Psoas muscle (tissue), 8 donors: ENCODE results near the gene MAP3K4. TPM values are rescaled to one million over a fixed set of nuclear protein-coding genes. Genes with fewer than 3 reads are reported as not detected.
A peak's percentile ranks its signal among the peaks of the same experiment; 100 is the strongest.

Experiments
- ATAC-seq, 4 donors: fragments of 200-7000 bp; cut with Tn5 transposase; one replicate each; pipeline ENCODE4 v1.9.1; 2020; ENCODE audit warnings: moderate library complexity in 3 of 4, mild to moderate bottlenecking in 2 of 4
- DNase-seq, 2 donors: peaks; one replicate each; pipeline ENCODE4 v3.0.0-alpha.2; 2020
- H3K27ac ChIP-seq: fragments of 200-600 bp; one replicate; pipeline ENCODE4 v1.8.0; 2022
- H3K27me3 ChIP-seq, 3 donors: fragments of 200-600 bp in 1 of 3; one replicate each; pipeline versions ENCODE4 v1.6.1 to v1.8.0; 2013 to 2022; ENCODE audit warnings: low read length in 2 of 3, mild to moderate bottlenecking in 2 of 3, moderate library complexity in 1 of 3; ENCODE audit not compliant: insufficient read depth in 3 of 3
- H3K36me3 ChIP-seq, 2 donors: fragments of 200-600 bp in 1 of 2; one replicate each; pipeline versions ENCODE4 v1.6.1 to v1.8.0; 2013 to 2022; ENCODE audit warnings: low read depth in 1 of 2, mild to moderate bottlenecking in 1 of 2, moderate library complexity in 1 of 2; ENCODE audit not compliant: insufficient read depth in 1 of 2
- H3K4me1 ChIP-seq: fragments of 200-600 bp; one replicate; pipeline ENCODE4 v1.8.0; 2022
- H3K4me3 ChIP-seq: fragments of 200-600 bp; one replicate; pipeline ENCODE4 v1.8.0; 2022; ENCODE audit warnings: mild to moderate bottlenecking
- H3K9me3 ChIP-seq: fragments of 200-600 bp; one replicate; pipeline ENCODE4 v1.8.0; 2022
- CTCF ChIP-seq: fragments of 200-600 bp; IDR thresholded peaks from one replicate; pipeline ENCODE4 v1.8.0; 2022; ENCODE audit warnings: antibody characterized with exemption
- WGBS, 3 donors: extraction: QIAGEN DNeasy Blood & Tissue Kit; methylation state at CpG; one replicate each; pipeline versions ENCODE4 v1.1.6 to v1.1.7; 2013; 5-methylcytosine and 5-hydroxymethylcytosine counted together
- intact Hi-C, 2 donors: fragments of 100-400 bp; cut with DNase I; formaldehyde crosslinking; loops; one replicate each; pipeline versions ENCODE4 v1.11.0 to v1.14.2; 2022
- polyA plus RNA-seq, 3 donors: library from polyadenylated mRNA; stranded (reverse); fragments of 200-250 nt; gene quantifications; one replicate each; pipeline ENCODE4 v1.2.3, GENCODE V29; 2013
- total RNA-seq, 4 donors: library from RNA; stranded (reverse); fragmentation: NEBNext Ultra II Directional in 2 of 4; extraction: Animal tissue kit (Norgen Biotek cat#: 25700) in 2 of 4; gene quantifications; one replicate each; pipeline versions ENCODE4 v1.2.1 to v1.2.4, GENCODE V29; 2021 to 2023
- donor health status: healthy with polysubstance abuse.
- donor health status: DM: no; HTN: no; CAD: no; lungs with moderate emphysema.
- donor health status: Bipolar disorder and iron deficiency.
- donor health status: healthy.
- donor health status: DM: yes; HTN: yes; CAD: no.
- donor health status: DM: no; HTN: no; CAD: no.
- donor health status: DM: no; HTN: no; CAD: no.
- donor health status: DM: yes; HTN: yes; CAD: no.

The MAP3K4 gene
- total and polyA plus RNA-seq, 7 donors = 13.5 to 45.8 (median 19.4) TPM

- no peaks in the 10 kb centered on the region for H3K9me3 ChIP-seq
- no peaks in the 10 kb centered on the region for H3K27me3 ChIP-seq
- 0 to 1% (median 0%) methylated on average over 34 to 47 of the region's 47 CpGs for WGBS, 3 donors
- peak overlapping the region; percentile 94 for H3K4me3 ChIP-seq
- no peaks in the 10 kb centered on the region for H3K36me3 ChIP-seq
- H3K27ac ChIP-seq = peak overlapping the region; percentile 93
- intact Hi-C loops = loop anchor here in 1 of 2 donors (2.0 kb wide), 1 partner anchor 62 kb away; no protein-coding TSS in a partner anchor
- TF ChIP-seq CTCF = peak; percentile 47
- ATAC-seq (peak; percentile 51 to 68 (median 56)), DNase-seq (peak; percentile 55 to 74)
- H3K4me1 ChIP-seq = peaks cover 26% of the 10 kb centered on the region
Measured at GRCh38 chr6:160992061-160992979, 751 bp downstream of the MAP3K4 start.

- ATAC-seq (no peak), DNase-seq (no peak)
- TF ChIP-seq CTCF = no peak
- intact Hi-C loops = loop anchor here in 1 of 2 donors (2.0 kb wide), 1 partner anchor 62 kb away; no protein-coding TSS in a partner anchor
- Histone ChIP-seq H3K4me3 (peak overlapping the region; percentile 94), H3K4me1 (peaks cover 26% of the 10 kb centered on the region), H3K9me3 (no peaks in the 10 kb centered on the region), H3K27me3 (no peaks in the 10 kb centered on the region), H3K36me3 (no peaks in the 10 kb centered on the region), H3K27ac (no peak overlapping the region)
Measured at GRCh38 chr6:160992980-160993314, 1.4 kb downstream of the MAP3K4 start.

GRCh38 chr6:160995271-160995670 lies 3.7 kb downstream of the MAP3K4 start:
- H3K4me3 ChIP-seq = no peak overlapping the region
- 21 to 26% (median 22%) methylated on average over 1 of the region's 1 CpG for WGBS, 3 donors
- intact Hi-C loops = loop anchor here in 1 of 2 donors (5.0 kb wide), 1 partner anchor 833 kb away; no protein-coding TSS in a partner anchor
- H3K27me3 ChIP-seq = no peaks in the 10 kb centered on the region
- ATAC-seq = no peak
- H3K27ac ChIP-seq = no peak overlapping the region
- no peaks in the 10 kb centered on the region for H3K36me3 ChIP-seq
- peaks cover 26% of the 10 kb centered on the region for H3K4me1 ChIP-seq
- no peak for DNase-seq
- TF ChIP-seq CTCF = no peak
- no peaks in the 10 kb centered on the region for H3K9me3 ChIP-seq

GRCh38 chr6:160996131-160996601 lies 4.6 kb downstream of the MAP3K4 start:
- intact Hi-C loops = loop anchor here in 1 of 2 donors (5.0 kb wide), 1 partner anchor 834 kb away; no protein-coding TSS in a partner anchor
- no peaks in the 10 kb centered on the region for H3K36me3 ChIP-seq
- ATAC-seq (no peak), DNase-seq (no peak)
- peaks cover 23% of the 10 kb centered on the region for H3K4me1 ChIP-seq
- no peaks in the 10 kb centered on the region for H3K27me3 ChIP-seq
- 82 to 85% (median 84%) methylated on average over 4 of the region's 4 CpGs for WGBS, 3 donors
- H3K9me3 ChIP-seq = no peaks in the 10 kb centered on the region
- TF ChIP-seq CTCF = no peak
- no peak overlapping the region for H3K4me3 ChIP-seq
- H3K27ac ChIP-seq = no peak overlapping the region
